ENCODE measurements around the gene GUCY2D.
"Not testable (repeated sequence)": the region's sequence is repeated elsewhere in the genome, so short reads cannot be mapped to it uniquely, and the experiment has no call there.

Gene GUCY2D

DNA sequence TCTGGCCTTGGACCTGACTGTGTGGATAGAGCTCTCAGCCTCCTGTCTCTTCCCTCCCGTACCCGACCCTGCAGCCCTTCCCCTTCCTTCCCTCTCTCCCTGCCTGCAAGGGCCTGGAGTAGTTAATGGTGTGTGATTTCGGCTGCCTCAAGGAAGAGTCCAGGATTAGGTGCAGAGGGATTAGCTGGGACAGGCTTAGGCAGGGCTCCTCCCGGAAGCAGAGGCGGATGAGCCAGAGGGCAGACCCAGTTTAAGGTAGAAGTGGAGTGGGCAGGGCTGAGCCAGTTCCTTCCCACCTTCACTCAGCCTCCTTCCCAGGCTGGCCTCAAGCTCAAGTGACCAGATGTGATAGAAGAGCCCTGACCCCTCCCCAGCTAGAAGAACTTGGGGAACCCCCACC, 16.8 kb downstream of the GUCY2D start:
- DNase-seq = no peak

DNA sequence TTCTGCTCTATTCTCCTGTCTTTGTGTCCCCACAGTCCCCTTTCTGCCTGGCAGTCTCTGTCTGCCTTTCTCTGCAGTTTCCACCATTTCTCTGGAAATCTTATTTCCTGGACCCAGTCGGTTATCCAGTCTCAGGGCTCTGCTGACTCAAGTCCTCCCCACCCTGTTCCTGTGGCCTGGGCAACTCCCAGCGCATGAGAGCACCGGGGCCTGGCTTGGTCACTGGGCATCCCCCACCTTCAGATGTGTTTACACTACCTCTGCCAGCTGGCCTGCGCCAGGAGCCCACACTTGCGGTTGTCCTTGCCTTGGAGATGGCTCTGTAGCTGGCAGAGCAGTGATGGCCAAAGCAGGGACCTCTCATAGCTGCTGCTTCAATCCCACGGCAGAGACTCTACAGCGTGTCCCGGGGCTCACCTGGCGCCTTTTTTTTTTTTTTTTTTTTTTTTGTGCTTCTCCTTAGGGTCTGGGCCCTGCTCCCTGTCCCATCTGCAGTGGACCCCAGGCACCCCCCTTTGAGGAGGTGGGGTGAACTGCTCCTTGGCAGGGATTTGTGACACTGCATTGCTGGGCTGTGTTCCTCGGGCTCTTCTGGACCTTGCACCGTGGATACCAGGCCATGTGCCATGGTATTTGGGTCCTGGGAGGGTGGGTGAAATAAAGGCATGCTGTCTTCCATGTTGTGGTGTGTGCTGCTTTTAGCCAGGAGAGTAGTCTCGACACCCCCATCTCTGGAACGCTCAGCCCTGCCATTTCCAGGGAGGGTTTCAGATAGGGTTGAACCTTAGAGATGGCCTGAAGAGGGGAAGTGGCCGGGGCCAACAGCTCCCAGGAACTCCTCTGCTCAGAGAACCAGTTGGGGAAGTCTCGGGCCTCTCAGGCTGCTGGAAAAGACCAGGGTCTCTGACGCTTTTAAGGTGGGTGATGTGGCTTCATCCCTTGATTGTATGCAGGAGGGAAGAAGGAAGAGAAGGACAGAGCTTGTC, 17.5 kb downstream of the GUCY2D start:
- no peak for DNase-seq

DNA sequence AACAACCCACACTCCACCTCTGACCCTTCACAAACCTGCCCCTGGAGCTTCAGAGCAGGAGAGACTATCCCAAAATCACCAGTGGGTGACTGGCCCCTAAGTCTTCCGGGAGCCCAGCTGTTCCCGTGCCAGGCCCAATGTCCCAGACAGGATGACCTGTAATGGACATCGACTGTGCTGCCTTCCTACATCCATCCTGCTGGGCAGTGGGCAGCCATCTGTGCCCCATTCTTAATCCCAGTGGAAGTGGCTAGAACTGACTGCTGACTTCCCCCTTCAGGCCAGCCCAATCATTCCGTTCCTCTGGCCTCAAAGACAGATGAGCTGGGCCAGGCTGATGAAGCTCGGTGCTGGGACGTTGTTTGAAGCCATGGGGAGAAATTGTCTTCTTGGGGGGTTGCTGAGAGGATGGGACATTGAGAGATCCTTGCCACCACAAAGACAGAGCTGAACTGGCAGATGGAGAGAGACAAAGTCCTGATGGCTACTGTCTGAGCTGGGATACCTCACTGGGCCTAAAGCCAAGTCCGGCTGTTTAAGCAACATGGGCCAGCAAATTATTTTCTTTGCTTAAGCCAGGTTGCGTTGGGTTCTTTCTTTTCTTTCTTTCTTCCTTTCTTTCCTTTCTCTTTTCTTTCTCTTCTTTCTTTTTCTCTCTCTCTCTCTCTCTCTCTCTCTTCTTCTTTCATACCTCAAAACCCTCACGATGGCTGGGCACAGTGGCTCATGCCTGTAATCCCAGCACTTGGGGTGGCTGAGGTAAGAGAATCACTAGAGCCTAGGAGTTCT, 18.6 kb downstream of the GUCY2D start:
- DNase-seq = no peak

DNA sequence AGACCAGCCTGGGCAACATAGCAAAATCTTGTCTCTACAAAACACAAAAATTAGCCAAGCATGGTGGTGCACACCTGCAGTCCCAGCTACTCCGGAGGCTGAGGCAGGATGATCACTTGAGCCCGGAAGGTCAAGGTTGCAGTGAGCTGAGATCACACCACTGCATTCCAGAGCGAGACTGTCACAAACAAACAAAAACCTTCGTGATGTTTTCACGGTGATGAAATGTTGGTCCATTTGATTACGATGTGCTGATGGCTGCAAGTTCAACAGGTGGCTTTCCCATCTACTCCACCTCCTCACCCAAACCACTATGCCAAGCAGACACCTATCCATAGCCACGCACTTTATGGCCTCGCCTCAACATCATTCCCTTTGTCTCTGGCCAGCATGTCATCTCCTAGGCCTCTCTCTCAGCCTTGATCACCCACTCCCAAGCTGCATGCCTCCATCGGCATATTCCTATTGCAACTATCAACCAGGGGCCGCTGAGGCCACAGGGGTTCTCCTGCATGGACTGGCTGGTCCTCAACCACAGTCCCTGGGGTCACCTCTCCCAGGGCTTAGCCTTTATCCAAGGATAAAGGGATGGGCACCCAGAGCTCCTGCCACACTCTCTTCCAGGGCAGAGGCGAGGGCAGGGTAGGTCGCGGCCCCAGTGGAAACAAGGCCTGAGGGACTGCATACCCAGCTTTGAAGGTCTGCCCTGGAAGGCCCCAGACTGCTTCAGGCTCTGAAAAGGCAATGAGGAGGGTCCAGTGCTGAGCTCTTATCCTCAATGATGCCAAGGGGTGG, 19.3 kb downstream of the GUCY2D start:
- DNase-seq = no peak

DNA sequence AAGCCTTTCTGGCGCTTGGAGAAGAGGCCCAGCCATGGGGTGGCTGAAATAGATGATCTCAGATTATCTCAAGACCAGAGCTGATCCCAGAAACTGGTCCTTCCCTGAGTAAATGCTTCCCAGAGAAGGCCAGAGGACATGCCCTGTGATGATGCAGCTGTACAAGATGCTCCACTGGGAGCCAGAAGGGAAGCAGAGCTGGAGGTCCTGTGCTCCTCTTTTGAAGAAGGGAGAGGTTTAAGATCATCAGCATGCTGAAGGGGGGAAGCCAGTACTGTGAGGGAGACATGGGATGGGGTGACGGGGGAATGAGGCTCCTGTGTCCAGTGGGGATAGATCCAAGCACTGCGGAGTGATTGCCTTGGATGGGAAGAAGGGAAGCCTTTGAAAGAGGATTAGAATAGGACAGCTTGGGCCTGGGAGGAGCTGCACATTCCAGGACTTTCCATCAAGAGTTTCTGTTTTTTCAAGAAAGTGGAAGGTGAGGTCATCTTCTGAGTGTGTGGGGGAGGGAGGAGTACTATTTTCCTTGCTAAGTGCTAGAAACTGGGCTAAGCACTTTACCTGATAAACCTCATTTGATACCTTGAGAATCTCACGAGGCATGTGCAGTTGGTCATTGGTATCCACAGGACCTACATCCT, 20.1 kb downstream of the GUCY2D start:
- DNase-seq = no peak

DNA sequence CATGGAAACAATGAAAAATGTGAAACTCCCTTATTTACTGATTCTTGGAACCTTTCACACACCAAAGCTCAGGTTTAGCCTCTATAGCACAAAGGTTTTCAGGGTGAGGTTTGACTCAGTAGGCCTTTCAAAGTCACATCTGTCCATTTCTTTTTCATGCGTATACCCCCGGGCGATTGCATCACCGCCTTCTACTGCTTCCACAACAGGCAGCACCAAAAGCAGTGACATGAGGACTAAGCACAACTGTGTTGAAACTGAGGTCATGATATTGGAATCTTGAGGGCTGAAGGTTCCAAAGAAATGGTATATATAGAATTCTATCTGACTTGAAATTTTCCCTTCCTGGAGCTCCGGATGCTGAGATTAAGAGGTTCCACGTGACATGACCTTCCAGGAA, 21.7 kb downstream of the GUCY2D start:
- DNase-seq = not testable (repeated sequence)

DNA sequence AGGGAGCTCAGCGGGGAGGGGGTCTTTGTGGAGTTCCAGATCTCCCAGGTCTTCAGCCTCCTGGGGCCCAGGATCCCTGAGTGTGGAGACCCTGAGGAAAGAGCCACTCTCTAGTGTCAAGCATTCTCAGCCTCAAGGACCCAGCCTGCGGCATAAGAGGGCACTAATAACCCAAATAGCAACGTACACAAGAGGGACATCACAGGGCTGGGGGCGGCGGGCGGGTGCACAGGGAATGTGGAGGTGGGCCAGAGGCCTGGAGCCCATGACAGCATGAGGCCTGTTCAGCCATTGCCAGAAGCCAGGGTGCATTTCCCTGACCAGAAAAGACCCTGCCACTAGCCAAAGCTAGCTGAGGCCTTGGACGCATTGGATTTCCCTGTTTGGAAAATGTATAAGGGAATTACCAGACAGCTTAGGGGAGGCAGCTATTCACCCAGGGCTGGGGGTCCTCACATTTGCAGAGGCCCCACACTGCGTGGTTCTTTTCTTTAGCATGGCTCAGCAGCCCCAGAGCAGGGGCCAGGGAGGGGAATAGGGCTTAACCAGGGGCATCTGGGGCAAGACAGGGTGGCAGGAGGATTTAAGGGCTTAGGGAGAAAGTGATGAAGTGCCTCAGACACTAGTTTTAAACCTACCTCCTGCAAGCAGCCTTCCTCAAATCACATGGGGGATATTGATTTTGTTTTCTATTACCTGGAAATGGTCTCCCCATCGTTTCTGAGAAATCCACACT, 22.9 kb downstream of the GUCY2D start:
- DNase-seq = no peak

DNA sequence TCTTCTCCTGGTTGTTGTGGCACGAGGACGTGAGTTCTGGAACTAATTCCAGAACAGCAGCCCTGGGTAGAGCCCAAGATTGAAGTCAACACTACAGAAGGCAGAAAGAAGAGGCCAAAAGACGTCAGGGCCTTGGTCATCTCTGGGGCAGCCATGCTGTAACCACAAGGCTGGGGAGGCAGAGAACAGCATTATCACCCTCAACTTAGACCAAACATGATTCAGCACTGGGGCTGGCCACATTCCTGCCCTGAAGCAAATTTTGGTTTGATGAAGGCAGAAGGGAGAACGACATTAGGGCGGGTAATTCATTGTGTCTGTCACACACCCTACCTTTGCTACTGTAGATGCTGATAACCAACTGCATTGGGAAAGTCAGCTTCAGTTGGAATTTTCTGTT, 26.7 kb downstream of the GUCY2D start:
- no peak for DNase-seq

DNA sequence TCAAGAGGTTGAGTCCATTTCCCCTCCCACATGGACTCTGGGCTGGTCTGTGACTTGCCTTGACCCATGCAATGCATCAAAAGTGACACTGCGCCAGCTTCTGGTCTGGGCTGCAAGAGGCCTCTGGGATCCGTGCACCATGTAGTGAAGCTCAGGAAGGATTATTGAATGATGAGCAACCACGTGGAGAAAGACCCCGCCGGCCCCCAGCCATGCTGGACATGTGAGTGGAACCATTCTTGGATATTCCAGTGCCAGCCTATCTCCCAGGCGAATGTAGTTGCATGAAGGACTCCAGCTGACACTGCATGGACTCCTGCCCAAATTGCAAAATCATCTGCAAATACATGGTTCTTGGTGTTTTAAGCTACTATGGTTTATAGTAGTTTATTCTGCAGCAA, 28.8 kb downstream of the GUCY2D start:
- DNase-seq = no peak

DNA sequence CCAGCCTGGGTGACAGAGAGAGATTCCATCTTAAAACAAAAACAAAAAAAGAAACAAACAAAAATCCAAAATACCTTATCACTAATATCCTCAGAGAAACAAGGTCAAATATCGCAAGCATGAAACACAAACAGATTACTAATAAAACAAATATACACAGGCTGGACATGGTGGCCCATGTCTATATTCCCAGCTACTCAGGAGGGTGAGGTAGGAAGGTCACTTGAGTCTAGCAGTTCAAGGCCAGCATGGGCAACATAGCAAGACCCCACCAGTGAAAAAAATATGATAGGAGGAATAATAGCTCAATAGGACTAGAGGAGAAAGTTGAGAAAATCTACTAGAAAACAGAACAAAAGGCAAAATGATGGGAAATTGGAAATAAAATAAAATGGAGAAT, 29.5 kb downstream of the GUCY2D start:
- DNase-seq = no peak

DNA sequence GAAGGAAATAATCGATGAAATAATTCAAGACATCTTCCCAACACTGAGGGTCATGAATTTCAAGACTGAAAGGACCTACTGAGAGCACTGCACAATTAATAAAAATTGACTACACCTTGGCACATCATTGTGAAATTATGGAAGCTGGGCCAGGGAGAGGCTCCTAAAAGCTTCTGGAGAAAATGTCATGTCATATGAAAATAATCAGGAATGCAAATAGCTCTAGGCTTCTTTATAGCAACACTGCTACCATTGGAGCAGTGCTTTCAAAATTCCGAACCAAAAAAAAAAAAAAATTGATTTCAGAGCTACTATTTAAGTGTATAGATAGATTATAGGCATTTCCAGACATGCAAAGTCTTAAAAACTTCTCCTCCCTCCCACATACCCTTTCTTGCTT, 30.0 kb downstream of the GUCY2D start:
- DNase-seq = no peak

DNA sequence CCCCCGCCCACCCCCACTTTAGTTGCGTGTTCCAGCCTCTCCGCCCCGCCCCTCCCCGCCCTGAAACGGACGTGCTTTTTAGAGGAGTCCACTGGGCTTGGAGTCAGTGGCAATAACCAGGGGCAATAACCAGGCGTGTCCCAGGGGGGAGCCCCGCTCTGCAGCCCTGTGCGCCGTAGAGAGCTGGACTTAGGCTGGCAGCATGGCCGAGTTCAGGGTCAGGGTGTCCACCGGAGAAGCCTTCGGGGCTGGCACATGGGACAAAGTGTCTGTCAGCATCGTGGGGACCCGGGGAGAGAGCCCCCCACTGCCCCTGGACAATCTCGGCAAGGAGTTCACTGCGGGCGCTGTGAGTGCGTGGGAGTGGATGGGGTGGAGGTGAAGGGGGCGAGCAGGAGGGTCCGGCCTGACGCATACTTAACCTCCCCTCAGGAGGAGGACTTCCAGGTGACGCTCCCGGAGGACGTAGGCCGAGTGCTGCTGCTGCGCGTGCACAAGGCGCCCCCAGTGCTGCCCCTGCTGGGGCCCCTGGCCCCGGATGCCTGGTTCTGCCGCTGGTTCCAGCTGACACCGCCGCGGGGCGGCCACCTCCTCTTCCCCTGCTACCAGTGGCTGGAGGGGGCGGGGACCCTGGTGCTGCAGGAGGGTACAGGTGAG, 36.7 kb downstream of the GUCY2D start, which contains the start of gene ALOX15B:
Gene ALOX15B (plus strand): TSS at position 106 of the 657 bp plus-strand sequence. CDS start 97 bp downstream, at position 203.
- no peak for DNase-seq

DNA sequence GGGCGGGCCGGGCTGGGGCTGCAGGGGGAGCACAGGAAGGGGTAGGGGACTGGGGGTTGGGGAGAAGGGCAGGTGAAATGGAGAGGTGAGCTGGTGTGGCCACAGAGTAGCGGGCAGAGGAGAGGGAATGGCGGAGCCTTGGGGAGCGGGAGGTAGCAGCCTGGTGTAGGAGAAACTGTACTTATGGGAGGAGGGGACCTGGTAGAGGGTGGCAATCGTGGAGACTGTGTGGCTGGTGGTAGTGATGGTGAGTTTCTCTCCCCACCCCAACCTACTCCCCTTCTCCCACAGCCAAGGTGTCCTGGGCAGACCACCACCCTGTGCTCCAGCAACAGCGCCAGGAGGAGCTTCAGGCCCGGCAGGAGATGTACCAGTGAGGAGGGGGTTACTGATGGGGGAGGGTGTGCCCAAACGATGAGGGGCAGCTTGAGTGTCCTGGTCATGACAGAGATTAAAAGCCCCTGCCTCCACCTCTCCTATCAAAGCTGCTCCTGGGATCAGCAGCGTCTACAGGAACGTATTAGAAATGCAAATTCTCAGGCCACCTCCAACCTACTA, 37.3 kb downstream of the GUCY2D start:
- no peak for DNase-seq

DNA sequence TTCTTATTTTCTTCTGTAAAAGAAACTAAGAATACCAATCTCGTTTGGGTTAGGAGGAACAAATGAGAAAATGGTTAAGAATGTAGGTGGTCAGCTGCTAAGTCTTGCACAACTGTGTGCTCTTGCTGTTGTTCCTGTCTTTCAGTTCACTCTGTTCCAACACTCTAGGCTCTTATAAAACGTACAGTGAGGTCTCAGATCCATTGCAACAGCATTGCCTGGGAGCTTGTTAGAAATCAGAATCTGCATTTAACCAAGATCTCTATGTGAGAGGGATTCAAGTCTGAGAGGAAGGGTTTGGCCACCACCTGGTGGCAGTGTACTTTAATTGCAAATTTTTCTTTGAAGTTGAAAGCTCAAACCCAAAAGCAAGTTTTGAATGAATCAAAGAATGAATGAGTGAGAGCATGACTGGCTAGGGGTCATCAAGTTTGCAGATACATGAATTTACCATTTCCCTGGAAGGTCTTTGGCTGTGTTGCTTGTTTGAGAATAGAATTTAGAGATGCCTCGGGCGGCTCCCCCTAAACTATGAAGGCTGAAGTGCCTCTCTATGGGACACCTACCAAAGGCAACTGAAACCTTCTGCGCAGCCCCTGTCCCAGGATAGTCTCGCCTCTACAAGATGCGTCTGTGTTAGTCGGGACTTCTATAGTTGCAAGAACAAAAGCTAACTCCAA, 39.0 kb downstream of the GUCY2D start:
- DNase-seq = peak; percentile 31

DNA sequence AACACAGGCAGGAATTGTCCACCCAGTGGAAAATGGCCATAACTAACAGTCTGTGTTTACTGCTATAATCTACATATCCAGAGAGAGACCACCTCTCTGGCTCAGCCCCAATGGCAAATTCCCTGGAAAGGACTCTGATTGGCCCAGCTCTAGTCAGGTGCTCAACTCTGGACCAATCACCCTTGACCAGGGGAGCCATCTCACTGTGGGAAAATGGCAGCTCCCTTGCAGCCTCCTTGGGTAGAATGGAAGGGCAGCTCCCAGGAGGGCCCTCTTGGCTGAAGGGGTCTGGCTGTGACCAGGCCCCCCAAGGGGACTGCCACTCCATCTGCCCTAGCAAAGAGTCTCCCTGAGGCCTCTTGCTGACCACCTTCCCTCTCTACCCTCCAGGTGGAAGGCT, 39.6 kb downstream of the GUCY2D start:
- DNase-seq = no peak

DNA sequence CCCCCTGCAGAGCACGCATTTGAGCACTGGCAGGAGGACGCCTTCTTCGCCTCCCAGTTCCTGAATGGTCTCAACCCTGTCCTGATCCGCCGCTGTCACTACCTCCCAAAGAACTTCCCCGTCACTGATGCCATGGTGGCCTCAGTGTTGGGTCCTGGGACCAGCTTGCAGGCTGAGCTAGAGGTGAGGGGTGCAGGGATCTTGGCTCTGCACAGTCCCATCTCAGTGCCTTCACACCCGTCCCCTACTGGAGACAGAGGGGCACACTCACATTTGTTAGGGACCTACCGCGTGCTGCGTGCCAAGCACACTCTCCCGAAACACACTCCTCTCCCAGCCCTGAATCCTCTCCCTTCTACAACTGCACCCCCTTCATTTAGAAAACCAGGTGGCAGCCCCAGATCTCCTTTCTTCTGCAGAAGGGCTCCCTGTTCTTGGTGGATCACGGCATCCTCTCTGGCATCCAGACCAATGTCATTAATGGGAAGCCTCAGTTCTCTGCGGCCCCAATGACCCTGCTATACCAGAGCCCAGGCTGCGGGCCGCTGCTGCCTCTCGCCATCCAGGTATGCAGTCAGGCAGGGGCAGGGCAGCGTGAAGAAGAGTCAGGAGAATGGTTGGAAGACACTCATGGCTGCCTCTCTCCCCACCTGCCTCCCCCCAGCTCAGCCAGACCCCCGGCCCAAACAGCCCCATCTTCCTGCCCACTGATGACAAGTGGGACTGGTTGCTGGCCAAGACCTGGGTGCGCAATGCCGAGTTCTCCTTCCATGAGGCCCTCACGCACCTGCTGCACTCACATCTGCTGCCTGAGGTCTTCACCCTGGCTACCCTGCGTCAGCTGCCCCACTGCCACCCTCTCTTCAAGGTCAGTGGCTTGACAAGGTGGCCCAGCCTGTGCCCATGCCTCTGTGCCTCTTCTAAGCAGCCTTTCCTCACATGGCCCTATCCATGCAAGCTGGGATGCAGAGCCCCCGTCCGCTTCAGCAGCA, 42.7 kb downstream of the GUCY2D start:
- no peak for DNase-seq

DNA sequence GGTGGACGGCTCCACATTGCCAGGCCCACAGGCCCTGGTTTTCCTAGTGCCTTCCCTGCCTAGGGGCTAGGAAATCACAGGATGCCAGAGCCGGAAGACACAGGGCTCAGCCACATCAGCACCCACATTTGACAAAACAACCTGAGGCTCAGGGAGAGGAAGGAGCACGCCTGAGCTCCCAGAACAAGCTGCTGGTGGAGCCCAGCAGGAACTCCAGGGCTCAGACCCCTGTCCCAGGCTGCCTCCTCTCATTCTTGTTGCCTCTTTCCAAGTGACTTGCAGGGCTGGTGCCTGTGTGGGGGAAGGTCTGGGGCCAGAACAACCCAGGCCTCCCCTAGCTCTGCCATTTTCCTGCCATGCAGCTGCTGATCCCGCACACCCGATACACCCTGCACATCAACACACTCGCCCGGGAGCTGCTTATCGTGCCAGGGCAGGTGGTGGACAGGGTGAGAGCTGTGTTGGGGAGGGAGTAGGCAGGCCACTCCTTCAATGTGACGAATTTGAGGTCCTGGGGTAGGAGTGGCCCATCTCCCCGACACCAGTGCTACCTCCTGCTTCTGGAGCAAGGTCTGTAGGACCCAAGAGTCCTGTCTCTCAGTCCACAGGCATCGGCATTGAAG, 44.0 kb downstream of the GUCY2D start:
- no peak for DNase-seq
